Activated CD4-positive, CD25-positive, alpha-beta regulatory T cell treated with anti-CD3 and anti-CD28 coated beads, Interleukin-2, amount 50 U/mL, for 24 hours (primary cell): ENCODE results near the gene KIRREL1.
"Not testable (repeated sequence)": the region's sequence is repeated elsewhere in the genome, so short reads cannot be mapped to it uniquely, and the experiment has no call there.

Experiments
- ATAC-seq, 2 donors: fragments of 150-1000 bp; cut with Tn5 transposase; one replicate each; pipeline ENCODE4 v1.10.0; 2021; ENCODE audit warnings: mild to moderate bottlenecking in 1 of 2, moderate library complexity in 1 of 2

KIRREL1 gene

DNA sequence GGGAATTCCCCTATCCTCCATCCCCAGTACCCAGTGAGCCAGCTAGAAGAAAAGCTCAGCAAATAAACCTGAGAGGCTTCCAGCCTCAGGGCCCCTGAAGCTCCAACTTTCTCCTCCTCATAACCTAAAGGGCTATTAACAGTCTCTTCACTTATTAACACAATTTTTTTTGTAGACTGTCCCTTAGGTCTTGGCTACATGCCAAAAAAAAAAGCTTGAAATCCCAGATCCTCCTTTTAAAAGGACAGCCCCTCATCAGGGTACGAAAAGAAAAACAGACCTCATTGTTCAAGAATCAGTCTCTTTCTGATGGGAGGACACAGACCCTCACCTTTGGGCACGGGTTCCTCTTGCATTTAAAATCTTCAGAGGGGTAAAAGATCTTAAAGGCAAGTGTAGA, 114.5 kb downstream of the KIRREL1 start:
- ATAC-seq = no peak

DNA sequence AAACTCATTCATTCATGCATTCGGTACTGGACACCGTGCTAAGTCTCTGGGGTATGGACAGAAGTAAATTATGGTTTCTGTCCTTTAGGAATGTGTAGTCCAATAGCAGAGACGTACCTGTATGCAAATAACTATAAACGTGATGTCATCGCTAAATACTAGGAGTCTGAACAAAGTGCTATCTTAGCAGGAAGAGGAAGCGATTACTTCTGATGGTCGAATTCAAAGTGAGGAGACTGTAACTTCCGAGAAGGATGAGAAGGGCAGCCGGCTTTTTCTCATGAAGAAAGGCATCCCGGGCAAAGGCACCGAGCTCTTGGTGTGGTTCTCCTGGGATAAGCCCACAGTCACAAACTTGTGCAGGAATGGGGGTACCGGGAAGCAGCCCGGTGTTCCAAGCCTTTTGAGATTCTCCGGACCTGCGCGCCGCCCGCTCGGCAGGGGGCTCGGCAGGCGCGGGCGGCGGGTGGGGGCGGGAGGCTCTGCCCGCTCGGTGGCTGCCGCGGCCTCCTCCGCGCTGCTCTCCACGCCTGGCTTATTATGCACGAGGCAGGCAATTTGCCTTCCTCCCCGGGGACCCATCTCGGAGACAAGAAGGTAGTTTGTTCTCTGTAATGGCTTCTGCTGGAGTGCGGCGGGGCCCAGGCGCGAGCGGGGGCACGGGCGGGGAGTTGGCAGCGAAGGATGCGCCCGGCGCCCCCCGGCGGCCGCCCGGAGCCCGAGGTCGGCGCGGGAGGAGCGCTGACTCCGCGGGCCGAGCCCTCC, 119.7 kb downstream of the KIRREL1 start:
- ATAC-seq = peak; percentile 23 to 69

DNA sequence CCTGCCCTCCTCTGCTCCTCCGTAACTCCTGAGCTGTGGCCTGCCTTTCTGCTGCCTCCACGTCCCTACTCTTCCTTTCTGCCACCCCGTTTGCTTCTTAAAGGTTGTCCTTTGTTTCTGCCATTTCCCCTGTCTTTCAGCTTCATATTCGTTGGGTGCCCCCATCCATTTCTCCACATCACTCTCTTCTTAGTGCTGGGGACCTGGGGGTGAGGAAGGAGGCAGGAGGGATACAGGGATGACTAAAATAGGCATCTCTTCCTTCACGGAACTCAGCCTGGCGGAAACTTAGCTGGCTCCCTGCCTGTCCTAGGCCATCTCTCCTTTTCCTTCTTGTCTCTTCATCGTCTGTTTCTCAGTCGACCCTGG, 120.3 kb downstream of the KIRREL1 start:
- no peak for ATAC-seq

DNA sequence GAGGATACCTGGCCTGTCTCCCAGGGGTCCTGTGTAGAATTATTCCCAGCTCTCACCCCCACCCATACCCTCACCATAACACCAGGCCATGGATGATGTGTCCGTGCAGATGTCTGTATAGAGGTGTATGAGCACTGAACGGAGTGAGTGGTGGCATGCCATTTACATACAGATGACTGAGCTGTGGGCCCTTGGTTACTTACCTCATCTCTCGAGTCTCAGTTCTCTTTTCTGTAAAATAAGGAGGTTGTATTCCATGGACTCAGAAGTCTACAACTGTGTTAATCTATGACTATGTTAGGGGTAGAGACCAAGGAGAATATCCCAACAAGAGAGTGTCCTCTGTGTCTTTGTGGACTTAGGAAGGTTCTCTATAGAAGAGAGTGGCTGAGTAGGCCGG, 121.7 kb downstream of the KIRREL1 start:
- ATAC-seq = peak in 1 of 2 donors; percentile 16

DNA sequence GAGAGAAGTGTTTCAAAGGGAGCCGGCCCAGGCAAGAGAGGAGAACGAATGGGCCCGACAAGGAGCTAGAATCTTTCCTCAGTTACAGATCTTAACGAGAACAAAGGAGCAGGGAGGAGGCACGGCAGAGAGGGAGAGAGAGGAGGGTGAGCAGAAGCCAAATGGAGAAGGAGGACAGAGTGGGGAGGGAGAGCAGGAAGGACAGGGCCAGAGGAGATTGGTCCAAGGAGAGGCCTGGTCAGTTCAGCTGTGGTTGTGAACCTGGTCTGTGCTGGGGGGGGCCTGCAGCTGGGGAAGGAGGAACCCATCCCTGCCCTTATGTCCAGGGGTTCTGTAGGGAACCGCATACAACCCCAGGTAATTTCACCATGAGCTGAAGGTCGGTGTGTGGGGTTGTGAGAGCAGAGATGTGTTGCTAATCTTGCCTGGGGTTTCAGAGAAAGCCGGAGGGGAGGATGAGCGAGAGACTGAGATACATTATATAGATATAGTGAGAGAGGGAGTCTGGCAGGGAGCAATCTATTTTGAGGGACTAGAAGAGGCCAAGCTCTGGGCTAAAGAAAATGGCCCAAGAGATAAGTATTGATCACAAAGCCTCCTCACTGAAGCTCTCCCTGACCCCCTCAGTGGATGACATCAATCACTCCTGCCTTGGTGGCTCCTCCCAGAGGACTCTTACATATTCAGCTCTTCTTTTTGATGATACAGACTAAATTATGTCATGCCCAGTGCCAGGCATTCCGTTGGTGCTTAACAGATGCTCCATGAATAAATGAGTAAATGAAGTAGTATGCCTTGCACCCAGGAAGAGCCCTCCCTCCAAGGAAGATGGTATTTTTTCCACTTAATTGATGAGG, 123.1 kb downstream of the KIRREL1 start:
- no peak for ATAC-seq

DNA sequence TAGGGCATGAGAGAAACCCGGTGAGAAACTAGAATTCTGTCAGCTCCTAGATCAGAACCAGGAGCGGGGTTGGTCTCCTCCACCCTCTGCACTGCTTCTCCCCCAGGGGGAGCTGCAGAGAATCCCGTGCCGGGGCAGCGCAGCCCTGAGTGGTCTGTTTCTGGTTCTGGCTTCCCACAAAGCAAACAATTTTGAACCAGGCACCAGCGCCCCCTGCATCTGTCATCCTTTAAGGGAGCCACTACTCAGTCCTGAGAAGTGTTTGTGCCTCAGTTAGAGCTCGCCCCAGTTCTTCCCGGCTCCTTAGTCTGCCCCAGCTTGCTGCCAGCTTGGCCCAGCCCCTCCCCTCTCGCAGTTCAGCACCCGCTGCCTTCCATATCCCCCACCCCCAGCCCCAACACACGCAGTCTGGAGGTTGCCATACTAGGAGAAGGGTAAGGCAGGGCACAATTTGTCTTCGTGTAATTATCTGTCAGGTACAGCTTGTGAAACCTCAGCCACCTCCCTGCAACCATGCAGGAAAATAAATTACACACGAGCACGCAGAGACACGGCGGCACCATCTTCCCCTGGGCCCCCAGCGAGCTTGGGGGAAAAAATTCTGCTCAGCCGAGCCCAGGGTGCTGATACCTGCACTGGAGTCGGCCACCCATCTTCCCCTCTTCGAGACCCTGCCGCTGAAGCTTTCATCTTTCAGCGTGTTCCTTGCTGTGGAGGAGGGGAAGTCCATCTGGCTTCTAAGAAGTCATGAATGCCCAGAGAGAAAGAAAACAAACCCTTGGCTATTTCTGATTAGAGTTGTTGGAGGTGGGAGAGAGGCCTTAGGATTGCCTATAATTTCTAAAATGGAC, 124.6 kb downstream of the KIRREL1 start:
- ATAC-seq = peak; percentile 53 to 70

DNA sequence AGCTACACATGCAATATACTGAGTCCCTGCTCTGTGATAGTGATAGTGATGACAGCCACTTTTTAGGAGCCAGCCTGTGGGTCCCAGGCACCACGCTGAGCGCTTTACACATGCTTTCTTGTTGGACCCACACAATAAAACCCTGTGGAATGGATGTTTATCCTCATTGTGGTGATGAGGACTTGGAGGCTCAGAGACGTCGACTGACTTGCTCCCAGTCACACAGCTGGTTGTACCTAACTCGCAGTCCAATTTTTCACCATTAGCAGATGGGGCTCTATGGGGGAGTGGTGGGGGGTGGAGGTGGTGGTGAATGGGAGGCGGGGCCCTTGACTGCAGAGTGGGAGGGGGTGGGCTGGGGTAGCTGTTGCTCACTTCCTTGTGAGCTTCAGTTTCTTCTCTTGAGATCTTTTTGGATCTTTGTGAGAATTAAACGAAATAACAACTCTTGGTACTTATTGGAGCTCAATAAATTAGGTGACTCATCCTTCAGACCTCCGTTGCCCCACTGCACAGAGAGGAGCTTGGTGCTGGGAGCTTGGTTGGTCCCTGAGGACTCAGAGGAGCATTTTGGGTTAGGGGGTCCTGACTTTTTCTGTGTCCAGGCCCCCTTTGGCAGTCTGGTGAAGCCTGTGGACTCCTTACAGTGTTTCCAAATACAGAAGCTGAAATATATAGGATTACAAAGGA, 125.4 kb downstream of the KIRREL1 start:
- ATAC-seq = no peak

DNA sequence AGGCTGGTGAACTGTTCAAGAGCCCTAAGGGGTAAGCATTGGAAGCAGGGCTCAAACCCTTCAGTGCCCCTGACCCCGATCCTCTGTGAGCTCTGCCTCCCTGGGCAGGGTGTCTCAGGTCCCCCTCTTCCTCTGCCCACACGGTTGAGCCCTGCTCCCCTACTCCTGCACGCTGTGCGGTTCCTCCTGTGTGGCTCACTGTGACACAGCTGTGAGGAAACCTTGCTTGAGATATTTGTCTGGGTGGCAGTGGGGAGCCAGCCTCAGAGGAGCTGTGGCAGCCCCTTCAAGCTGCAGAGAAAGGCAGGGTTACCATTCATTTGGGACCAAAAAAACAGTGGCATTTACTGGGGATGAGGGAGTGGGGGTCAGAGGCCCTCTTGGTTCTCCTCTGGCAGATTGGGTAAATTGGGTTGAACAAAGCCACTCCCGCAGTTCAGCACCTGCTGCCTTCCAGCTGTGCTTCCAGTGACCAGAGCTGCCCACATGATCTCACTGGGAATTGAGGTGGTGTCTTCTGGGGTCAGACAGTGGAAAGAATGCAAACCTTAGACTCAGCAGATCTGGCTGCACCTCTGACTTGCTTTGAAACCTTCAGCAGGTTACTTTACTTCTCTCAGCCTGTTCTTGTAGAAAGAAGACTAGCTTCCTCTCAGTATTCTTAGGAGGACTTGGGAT, 126.7 kb downstream of the KIRREL1 start:
- ATAC-seq = no peak

DNA sequence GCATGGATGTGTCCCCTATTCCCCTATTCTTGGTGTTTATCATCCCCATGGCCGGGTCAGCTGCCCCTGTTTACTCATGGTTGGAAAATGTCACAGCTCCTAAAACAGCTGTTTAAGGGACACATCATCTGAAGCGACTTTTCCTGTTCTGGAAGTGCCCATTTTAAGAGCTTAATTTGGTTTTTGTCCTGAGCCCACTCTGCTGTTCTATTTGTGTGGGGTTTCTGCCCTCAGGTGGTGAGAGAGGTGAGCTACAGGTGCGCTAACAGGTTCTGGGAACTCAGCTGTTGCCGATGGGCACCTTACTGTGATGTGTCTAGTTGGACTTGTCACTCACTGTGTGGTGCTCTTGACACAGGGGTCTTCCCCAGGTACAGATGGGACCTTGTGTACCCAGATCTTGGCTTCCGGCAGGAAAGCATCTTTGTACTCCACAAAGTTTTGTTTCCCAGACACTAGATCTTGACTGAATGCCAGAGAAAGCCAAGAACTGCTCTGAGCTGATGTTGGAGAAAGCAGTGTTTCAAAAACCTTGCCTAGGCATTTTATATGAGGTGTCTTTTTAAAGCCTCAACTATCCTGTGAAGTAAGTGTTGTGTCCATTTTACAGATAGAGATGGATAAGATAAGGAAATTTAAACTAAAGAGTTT, 128.3 kb downstream of the KIRREL1 start:
- ATAC-seq = peak in 1 of 2 donors; percentile 35

DNA sequence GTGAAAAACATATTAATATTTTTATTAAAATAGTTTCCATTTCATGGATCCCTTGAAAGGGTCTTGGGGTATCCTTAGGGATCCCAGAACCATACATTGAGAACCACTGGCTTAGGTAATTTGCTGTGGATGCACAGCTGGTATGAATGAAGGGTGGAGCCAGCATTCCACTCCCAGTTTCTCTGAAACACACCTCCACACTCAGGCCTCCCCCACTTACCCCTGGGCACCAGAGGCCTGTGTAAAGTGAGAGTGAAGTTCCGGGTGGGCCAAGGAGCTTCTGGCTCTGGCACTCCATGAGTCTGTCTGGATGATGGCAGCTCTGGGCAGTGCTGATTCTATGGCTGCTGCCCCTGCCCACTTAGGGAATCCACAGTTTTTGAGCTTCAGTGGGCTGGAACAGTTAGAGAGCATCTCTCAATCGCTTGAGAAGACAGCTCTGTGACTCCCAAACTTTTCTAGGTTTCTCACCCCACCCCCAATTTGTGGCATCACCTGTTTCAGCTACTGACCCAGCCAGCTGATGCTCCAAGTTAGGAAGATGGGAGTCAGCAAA, 129.5 kb downstream of the KIRREL1 start:
- no peak for ATAC-seq

DNA sequence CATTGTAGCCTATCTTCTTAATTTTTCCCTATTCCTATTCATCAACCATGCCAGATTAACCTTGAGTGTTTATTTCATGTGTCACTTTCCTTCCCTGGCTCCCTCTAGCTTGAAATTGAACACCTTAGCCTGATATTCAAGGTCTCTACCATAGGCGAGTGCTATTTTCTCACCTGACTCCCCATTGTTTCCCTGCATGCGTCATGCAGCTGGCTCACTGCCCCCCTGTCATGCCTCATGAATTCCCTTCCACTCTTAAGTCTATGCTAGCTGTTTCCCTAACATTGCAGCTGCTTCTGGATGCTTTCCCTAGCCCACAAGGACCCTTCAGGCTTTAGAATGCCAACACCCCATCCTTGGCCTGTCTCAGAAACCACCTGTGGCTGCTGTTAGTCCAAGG, 130.6 kb downstream of the KIRREL1 start:
- ATAC-seq = no peak

DNA sequence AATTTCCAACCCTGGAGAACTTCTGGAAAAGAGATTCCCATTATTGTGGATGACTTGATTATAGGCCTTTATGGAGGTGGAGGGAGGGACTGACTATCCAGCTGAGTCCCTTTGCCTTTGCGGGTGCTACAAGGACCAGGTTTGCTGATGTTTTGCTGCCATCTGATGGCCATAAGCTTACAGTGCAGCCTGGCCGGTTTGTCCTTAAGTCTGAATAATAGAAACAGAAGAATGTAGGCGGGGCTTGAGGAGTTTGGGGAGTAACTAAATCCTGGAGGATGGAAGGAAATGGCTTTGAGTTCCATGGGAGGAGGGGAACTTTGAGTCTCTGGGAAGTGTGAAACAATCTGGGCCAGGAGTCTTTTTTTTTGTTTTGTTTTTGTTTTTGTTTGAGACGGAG, 131.6 kb downstream of the KIRREL1 start:
- ATAC-seq = peak; percentile 79 to 81

DNA sequence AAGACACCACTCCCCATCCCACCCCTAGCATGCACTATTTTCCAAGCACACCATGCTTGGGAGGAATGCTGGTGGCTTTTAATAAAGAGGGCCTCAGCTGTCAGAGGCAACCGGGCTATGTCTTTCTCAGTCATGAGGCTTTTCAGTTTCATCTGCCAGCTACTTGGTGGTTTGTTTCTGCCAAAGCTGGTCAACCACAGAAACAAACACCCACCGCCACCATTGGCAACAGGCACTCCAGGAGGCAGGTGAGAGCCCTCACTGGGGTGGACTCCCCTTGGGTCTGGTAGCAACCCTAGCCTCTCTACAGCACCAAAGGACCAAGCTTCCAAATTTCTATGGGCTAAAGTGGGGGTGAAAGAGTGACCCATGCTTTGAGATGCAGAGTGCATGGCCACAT, 133.0 kb downstream of the KIRREL1 start:
- no peak for ATAC-seq

DNA sequence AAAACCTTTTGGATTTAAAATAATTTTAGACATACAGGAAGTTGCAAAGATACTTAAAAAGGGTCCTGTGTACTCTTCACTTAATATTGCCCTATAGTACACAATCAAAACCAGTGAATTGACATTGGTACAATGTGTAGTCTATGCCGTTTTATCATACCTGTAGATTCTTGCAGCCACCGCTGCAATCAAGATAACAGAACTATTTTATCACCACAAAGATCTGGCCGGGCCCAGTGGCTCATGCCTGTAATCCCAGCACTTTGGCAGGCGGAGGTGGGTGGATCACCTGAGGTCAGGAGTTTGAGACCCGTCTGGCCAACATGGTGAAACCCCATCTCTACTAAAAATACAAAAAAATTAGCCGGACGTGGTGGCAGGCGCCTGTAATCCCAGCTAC, 135.1 kb downstream of the KIRREL1 start:
- not testable (repeated sequence) for ATAC-seq

DNA sequence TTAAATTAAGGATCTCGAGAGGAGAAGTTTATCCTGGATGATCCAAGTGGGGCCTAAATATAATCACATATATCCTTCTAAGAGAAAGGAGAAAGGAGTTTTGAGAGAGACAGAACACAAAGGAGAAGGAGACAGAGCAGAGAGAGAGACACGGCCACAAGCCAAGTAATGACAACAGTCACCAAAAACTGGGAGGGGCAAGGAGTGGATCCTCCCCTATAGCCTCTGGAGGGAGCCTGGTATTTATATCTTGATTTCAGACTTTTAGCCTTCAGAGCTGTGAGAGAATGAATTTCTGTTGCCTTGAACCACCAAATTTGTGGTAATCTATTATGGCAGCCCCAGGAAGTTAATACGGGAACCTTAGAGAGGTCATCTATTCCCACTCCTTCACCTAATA, 137.8 kb downstream of the KIRREL1 start:
- ATAC-seq = no peak

DNA sequence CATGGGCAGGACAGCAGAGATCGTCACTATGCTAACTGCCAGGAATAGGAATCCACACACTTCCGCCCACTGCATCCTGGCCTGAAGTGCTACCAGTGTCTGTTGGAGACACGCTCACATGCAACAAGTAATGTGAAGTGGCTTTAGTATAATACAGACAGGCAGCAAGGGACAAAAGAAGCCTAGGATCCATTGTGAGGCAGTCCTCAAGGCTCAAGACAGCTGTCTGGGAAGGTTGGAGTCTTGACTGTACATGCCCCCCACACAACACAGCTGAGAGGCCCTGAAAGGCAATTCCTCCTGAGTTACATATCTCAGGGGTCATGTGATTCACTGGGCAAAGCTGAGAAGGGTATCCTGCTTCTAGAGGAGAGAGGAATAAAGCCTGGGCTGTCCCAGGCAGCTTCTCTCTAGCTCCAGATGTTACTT, 147.3 kb downstream of the KIRREL1 start:
- no peak for ATAC-seq

DNA sequence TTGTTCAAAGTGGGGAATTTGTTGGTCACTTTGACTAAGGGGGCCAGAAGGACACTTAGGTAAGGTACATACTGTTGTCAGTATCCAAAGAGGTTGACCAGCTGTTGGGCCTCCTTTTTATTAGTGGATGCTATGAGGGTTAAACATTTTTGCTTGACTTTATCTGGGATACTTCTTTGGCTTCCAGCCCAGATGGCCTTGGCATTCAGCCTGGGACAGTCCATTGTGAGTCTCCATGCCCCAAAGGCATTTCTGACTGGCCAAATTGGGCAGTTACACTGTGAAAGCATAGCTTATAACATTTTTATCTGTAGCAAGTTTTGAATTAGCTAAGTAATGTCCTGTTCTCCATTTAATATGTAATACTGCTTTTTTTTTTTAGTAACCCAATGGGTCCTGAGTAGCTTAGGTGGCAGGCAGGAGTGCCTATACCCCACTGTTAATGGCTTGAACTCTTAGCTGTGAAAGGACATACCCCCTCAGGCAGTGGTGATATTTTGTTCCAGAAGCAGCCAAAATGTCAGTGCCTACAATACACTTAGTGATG, 151.8 kb downstream of the KIRREL1 start:
- ATAC-seq = no peak

DNA sequence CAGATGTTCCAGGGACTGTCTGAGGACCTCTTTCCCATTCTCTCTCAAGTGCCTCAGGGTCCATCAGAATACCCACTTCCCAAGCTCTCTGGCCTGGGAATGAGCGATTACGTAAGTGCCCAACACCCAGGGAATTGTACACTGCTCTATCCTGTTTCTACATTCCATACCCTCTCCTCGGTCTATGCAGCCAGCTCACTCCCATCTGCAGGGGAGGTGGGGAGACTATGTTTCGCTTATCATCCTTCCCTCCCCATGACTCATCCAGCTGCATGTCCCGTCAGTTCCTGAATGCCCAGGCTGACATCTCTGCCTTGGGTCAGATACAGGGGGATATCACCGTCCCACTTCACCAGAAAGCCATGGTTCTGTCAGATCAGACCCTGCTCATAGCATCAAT, 152.7 kb downstream of the KIRREL1 start:
- no peak for ATAC-seq

DNA sequence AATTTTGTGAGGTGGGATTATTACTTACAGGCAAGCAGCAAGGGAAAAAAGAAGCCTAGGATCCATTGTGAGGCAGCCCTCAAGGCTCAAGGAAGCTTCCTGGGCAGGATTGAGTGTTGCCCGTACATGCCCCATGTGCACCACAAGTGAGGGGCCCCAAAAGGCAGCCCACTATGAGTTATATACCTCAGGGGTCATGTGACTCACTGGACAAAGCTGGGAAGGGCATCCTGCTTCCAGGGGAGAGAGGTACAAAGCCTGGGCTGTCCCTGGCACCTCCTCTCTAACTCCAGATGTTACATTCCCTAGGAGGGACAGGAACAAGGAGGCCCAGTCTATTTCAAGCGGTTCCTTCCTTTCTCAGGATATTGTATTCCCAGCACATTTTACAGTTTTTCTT, 153.3 kb downstream of the KIRREL1 start:
- ATAC-seq = no peak

DNA sequence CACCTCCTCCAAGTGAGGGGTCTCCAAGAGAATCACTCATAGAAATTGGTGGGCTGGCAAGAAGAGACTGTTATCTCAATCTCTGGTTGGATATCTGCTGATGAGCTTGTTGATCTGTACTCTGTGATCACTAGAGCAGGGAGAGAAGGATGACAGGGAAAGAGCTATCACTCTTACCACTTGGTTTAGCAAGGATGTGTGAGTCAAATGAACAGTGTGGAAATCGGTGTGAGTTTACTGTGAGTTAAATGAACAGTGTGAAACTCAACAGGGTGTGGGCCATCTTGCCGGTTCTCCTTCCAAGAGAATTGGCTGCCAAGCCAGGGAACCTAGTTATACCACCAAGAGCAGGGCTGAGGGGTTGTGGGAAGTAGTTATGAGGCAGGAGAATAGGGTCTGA, 154.0 kb downstream of the KIRREL1 start:
- ATAC-seq = no peak

DNA sequence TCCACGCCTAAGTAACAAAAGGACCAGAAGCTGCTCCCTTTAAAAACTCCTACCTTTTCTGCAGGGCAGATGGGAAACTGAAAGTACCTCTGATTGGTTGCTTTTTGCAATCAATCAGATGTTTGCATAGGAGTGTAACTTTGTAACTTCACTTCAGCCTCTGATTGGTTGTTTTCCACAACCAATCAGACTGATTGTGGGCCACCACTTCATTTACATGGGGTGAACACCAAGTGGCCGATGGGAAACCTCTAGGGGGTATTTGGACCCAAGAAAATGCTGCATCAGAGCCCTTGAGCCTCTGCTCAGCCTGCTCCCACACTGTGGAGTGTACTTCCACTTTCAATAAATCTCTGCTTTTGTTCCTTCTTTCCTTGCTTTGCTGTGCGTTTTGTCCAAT, 154.4 kb downstream of the KIRREL1 start:
- no peak for ATAC-seq
